NOMO-1 treated with dmso at 0.1 percent for 144 hours (cell line): Measurements from ENCODE around the gene INPP5E.

Experiments used
- DNase-seq: peaks from one replicate; lab custom pipeline; 2025; ENCODE audit not compliant: unreplicated experiment; lab: John Stamatoyannopoulos, UW

Gene INPP5E

GRCh38 chr9:136389396-136389795, 50.2 kb downstream of the INPP5E start:
- no peak for DNase-seq

- DNase-seq = no peak
Measured at GRCh38 chr9:136387217-136387616, 52.4 kb downstream of the INPP5E start.

GRCh38 chr9:136386018-136386417, 53.6 kb downstream of the INPP5E start:
- peak; percentile 94 for DNase-seq

GRCh38 chr9:136385015-136385414, 54.6 kb downstream of the INPP5E start:
- peak; percentile 46 for DNase-seq

GRCh38 chr9:136383436-136383835, 56.2 kb downstream of the INPP5E start:
- DNase-seq = no peak

- no peak for DNase-seq
Measured at GRCh38 chr9:136381966-136382513, 57.6 kb downstream of the INPP5E start.

- no peak for DNase-seq
Measured at GRCh38 chr9:136381311-136381710, 58.3 kb downstream of the INPP5E start.

GRCh38 chr9:136380381-136380780, 59.3 kb downstream of the INPP5E start:
- DNase-seq = no peak

GRCh38 chr9:136379891-136380290, 59.8 kb downstream of the INPP5E start:
- DNase-seq = no peak

- no peak for DNase-seq
Measured at GRCh38 chr9:136379401-136379800, 60.2 kb downstream of the INPP5E start.

- no peak for DNase-seq
Measured at GRCh38 chr9:136379003-136379287, 60.7 kb downstream of the INPP5E start.
